HepG2 (cell line): ENCODE measurements around the gene EFNA2. TPM values are rescaled to one million over a fixed set of nuclear protein-coding genes. Genes with fewer than 3 reads are reported as not detected.

Experiments
- GMEB2 ChIP-seq: IDR thresholded peaks from 2 replicates; pipeline ENCODE4 v1.6.1; 2016; ENCODE audit warnings: missing biosample characterization, missing genetic modification reagents, low read depth
- KIAA2018 ChIP-seq: sonication (generic); formaldehyde crosslinking; IDR thresholded peaks from 2 replicates; pipeline ENCODE4 v1.5.0; 2020; ENCODE audit warnings: mild to moderate bottlenecking, missing genetic modification reagents, borderline replicate concordance
- KMT2B ChIP-seq: IDR thresholded peaks from 2 replicates; pipeline ENCODE4 v1.6.1; 2016; ENCODE audit warnings: missing genetic modification reagents, missing compliant biosample characterization
- LBX2 ChIP-seq: sonication (generic); formaldehyde crosslinking; IDR thresholded peaks from 2 replicates; pipeline ENCODE4 v1.5.0; 2020; ENCODE audit warnings: missing genetic modification reagents, mild to moderate bottlenecking, borderline replicate concordance
- RNF2 ChIP-seq: fragments of 450-650 bp; conservative IDR thresholded peaks from 2 replicates; pipeline ENCODE4 v1.6.1; 2016; ENCODE audit warnings: low read depth
- SCMH1 ChIP-seq: sonication (generic); formaldehyde crosslinking; IDR thresholded peaks from 2 replicates; pipeline ENCODE4 v1.9.0; 2021; ENCODE audit warnings: missing genetic modification reagents, mild to moderate bottlenecking, borderline replicate concordance
- SMARCE1 ChIP-seq: fragments of 450-650 bp; IDR thresholded peaks from 2 replicates; pipeline ENCODE4 v1.6.1; 2017; ENCODE audit warnings: borderline replicate concordance
- SUZ12 ChIP-seq: fragments of 150-350 bp; IDR thresholded peaks from 2 replicates; pipeline ENCODE4 v1.6.1; 2014; ENCODE audit warnings: low read depth, low read length
- ZBTB39 ChIP-seq: sonication (generic); formaldehyde crosslinking; IDR thresholded peaks from 2 replicates; pipeline ENCODE4 v1.5.0; 2020; ENCODE audit warnings: missing genetic modification reagents
- ZC3H13 ChIP-seq: sonication (generic); formaldehyde crosslinking; IDR thresholded peaks from 2 replicates; pipeline ENCODE4 v1.8.1; 2023; ENCODE audit warnings: mild to moderate bottlenecking, missing genetic modification reagents, moderate library complexity
- ZFY ChIP-seq: sonication (generic); formaldehyde crosslinking; IDR thresholded peaks from 2 replicates; pipeline ENCODE4 v1.4.0; 2020; ENCODE audit warnings: missing genetic modification reagents
- ZNF710 ChIP-seq: sonication (generic); formaldehyde crosslinking; IDR thresholded peaks from 2 replicates; pipeline ENCODE4 v1.5.0; 2020; ENCODE audit warnings: mild to moderate bottlenecking, missing genetic modification reagents, borderline replicate concordance
- ZNF713 ChIP-seq: sonication (generic); formaldehyde crosslinking; IDR thresholded peaks from 2 replicates; pipeline ENCODE4 v1.4.0; 2020; ENCODE audit warnings: mild to moderate bottlenecking, missing genetic modification reagents
- ZNF781 ChIP-seq: sonication (generic); formaldehyde crosslinking; IDR thresholded peaks from 2 replicates; pipeline ENCODE4 v1.5.1; 2020; ENCODE audit warnings: borderline replicate concordance, mild to moderate bottlenecking, missing genetic modification reagents; ENCODE audit errors: not compliant biosample characterization
- polyA plus RNA-seq, 8 experiments: library from polyadenylated mRNA; depleted of rRNA in 3 of 8; stranded (reverse) in 7 of 8; unstranded in 1 of 8; fragments of >200 nt; fragmentation: Illumina TruSeq in 4 of 8; extraction: Trizol in 4 of 8; gene quantifications; 2 replicates each; pipeline versions ENCODE4 v1.2.1 to v1.2.3, GENCODE V29; 2011 to 2016; ENCODE audit warnings: low read depth in 4 of 8, missing spikeins in 1 of 8, mixed read lengths in 1 of 8; ENCODE audit not compliant: insufficient read depth in 1 of 8
- total RNA-seq, 5 experiments: library from RNA; depleted of rRNA; stranded (reverse); fragments of >200 nt; fragmentation: Illumina TruSeq; extraction: Trizol; gene quantifications; 2 replicates each; pipeline ENCODE4 v1.2.3, GENCODE V29; 2016; ENCODE audit warnings: low read depth in 1 of 5

EFNA2 gene
- total and polyA plus RNA-seq, 2 of the 13 experiments (the other 11 are each of a cell fraction or from before 2014, with no cell fraction given) = 6.0 to 9.9 TPM

GRCh38 chr19:1259206-1259875 lies 26.3 kb upstream of the EFNA2 start (continued):
- TF ChIP-seq ZNF781 (peak; percentile 89), KIAA2018 (0 out of 2 replicates have a peak, but pooled peaks have one; percentile 66), ZNF710 (CRISPR knock-in tag) (no peak; the same call in 1 of the 2 replicates), SMARCE1 (no peak), ZC3H13 (CRISPR knock-in tag) (peak; percentile 99), ZNF713 (CRISPR knock-in tag) (no peak), SCMH1 (CRISPR knock-in tag) (no peak), RNF2 (no peak), KMT2B (CRISPR knock-in tag) (peak; percentile 56; the same call in 1 of the 2 replicates), ZBTB39 (no peak), GMEB2 (0 out of 2 replicates have a peak, but pooled peaks have one; percentile 13), SUZ12 (no peak), LBX2 (CRISPR knock-in tag) (0 out of 2 replicates have a peak, but pooled peaks have one; percentile 19), ZFY (CRISPR knock-in tag) (peak; percentile 81)
